Neural progenitor cell (in vitro differentiated cells): ENCODE results near the gene TVP23C. TPM values are rescaled to one million over a fixed set of nuclear protein-coding genes. Genes with fewer than 3 reads are reported as not detected.
A peak's percentile ranks its signal among the peaks of the same experiment; 100 is the strongest.

Experiments
- DNase-seq: peaks from one replicate; pipeline ENCODE4 v3.0.0-alpha.2; 2016; ENCODE audit warnings: low spot score
- H2AFZ ChIP-seq: fragments of 200-600 bp; sonication (generic); replicated peaks from 2 replicates; pipeline ENCODE4 v1.6.1; 2016; ENCODE audit warnings: antibody characterized with exemption
- H3F3A ChIP-seq: fragments of 200-600 bp; sonication (generic); 2 replicates; pipeline ENCODE4 v1.6.1; 2016; ENCODE audit warnings: antibody characterized with exemption, low read depth
- H3K27ac ChIP-seq: fragments of 200-600 bp; sonication (generic); 2 replicates; pipeline ENCODE4 v1.5.1; 2016; ENCODE audit warnings: mild to moderate bottlenecking
- H3K27me3 ChIP-seq: fragments of 200-600 bp; sonication (generic); 2 replicates; pipeline ENCODE4 v1.6.1; 2016; ENCODE audit warnings: mild to moderate bottlenecking, moderate library complexity
- H3K36me3 ChIP-seq: fragments of 200-600 bp; sonication (generic); 2 replicates; pipeline ENCODE4 v1.5.1; 2016
- H3K4me1 ChIP-seq: fragments of 200-600 bp; sonication (generic); 2 replicates; pipeline ENCODE4 v1.6.1; 2016; ENCODE audit warnings: mixed run types
- H3K4me2 ChIP-seq: fragments of 200-600 bp; sonication (generic); 2 replicates; pipeline ENCODE4 v1.6.1; 2016
- H3K4me3 ChIP-seq: fragments of 200-600 bp; sonication (generic); 2 replicates; pipeline ENCODE4 v1.5.1; 2016
- H3K79me2 ChIP-seq: fragments of 200-600 bp; sonication (generic); 2 replicates; pipeline ENCODE4 v1.6.1; 2016; ENCODE audit warnings: low read depth
- H3K9ac ChIP-seq: fragments of 200-600 bp; sonication (generic); 2 replicates; pipeline ENCODE4 v1.6.1; 2016
- H3K9me3 ChIP-seq: fragments of 200-600 bp; sonication (generic); 2 replicates; pipeline ENCODE4 v1.5.1; 2016; ENCODE audit warnings: low read depth
- H4K20me1 ChIP-seq: fragments of 200-600 bp; sonication (generic); 2 replicates; pipeline ENCODE4 v1.6.1; 2016; ENCODE audit warnings: low read depth
- H3K27ac Mint-ChIP-seq: 3 replicates; pipeline ENCODE4 v1.8.0; 2021; ENCODE audit warnings: mixed read lengths
- H3K27me3 Mint-ChIP-seq: 2 replicates; pipeline ENCODE4 v1.8.0; 2022; ENCODE audit warnings: low read depth, mild to moderate bottlenecking, inconsistent platforms, moderate library complexity, mixed read lengths; ENCODE audit not compliant: insufficient read depth
- H3K36me3 Mint-ChIP-seq: 3 replicates; pipeline ENCODE4 v1.8.0; 2021; ENCODE audit warnings: mixed read lengths
- H3K4me1 Mint-ChIP-seq: 3 replicates; pipeline ENCODE4 v1.8.0; 2021; ENCODE audit warnings: mixed read lengths
- H3K4me3 Mint-ChIP-seq: 3 replicates; pipeline ENCODE4 v1.8.0; 2021; ENCODE audit warnings: mild to moderate bottlenecking, moderate library complexity, mixed read lengths
- H3K9me3 Mint-ChIP-seq: 3 replicates; pipeline ENCODE4 v1.8.0; 2020; ENCODE audit warnings: mixed read lengths
- EZH2 ChIP-seq: fragments of 200-600 bp; sonication (generic); IDR thresholded peaks from 2 replicates; pipeline ENCODE4 v1.6.1; 2017; ENCODE audit warnings: antibody characterized with exemption, mild to moderate bottlenecking, moderate library complexity
- EZH2phosphoT487 ChIP-seq: fragments of 200-600 bp; sonication (generic); IDR thresholded peaks from 2 replicates; pipeline ENCODE4 v1.6.1; 2017; ENCODE audit warnings: antibody characterized with exemption
- total RNA-seq: library from RNA; depleted of rRNA; stranded (reverse); fragments of >200 nt; gene quantifications from 2 replicates; pipeline ENCODE4 v1.2.3, GENCODE V29; 2015; ENCODE audit warnings: low replicate concordance
- TF ChIP-seq, protein P1 (sequence below): fragments of 200-600 bp; sonication (generic); IDR thresholded peaks from 2 replicates; pipeline ENCODE4 v1.5.1; 2017; ENCODE audit warnings: antibody characterized with exemption, mild to moderate bottlenecking

TVP23C gene
- total RNA-seq, 1 donor from 2014 or later: 36.0 TPM

GRCh38 chr17:15493693-15494035 is 69.6 kb downstream of the TVP23C start:
- no peak overlapping the region for H2AFZ ChIP-seq
- no peaks in the 10 kb centered on the region for H3K27me3 ChIP-seq
- no peaks in the 10 kb centered on the region for H4K20me1 ChIP-seq
- H3K4me1 Mint-ChIP-seq: peaks cover 34% of the 10 kb centered on the region
- H3K36me3 Mint-ChIP-seq: peaks cover 36% of the 10 kb centered on the region
- no peak for TF ChIP-seq EZH2
- TF ChIP-seq, protein P1, sequence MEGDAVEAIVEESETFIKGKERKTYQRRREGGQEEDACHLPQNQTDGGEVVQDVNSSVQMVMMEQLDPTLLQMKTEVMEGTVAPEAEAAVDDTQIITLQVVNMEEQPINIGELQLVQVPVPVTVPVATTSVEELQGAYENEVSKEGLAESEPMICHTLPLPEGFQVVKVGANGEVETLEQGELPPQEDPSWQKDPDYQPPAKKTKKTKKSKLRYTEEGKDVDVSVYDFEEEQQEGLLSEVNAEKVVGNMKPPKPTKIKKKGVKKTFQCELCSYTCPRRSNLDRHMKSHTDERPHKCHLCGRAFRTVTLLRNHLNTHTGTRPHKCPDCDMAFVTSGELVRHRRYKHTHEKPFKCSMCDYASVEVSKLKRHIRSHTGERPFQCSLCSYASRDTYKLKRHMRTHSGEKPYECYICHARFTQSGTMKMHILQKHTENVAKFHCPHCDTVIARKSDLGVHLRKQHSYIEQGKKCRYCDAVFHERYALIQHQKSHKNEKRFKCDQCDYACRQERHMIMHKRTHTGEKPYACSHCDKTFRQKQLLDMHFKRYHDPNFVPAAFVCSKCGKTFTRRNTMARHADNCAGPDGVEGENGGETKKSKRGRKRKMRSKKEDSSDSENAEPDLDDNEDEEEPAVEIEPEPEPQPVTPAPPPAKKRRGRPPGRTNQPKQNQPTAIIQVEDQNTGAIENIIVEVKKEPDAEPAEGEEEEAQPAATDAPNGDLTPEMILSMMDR: no peak
- no peak overlapping the region for H3K4me3 ChIP-seq
- H3K4me1 ChIP-seq: peaks cover 13% of the 10 kb centered on the region
- peaks cover 30% of the 10 kb centered on the region for H3F3A ChIP-seq
- H3K79me2 ChIP-seq: no peaks in the 10 kb centered on the region
- peaks cover 3% of the 10 kb centered on the region for H3K9me3 Mint-ChIP-seq
- H3K4me3 Mint-ChIP-seq: no peak overlapping the region
- no peaks in the 10 kb centered on the region for H3K36me3 ChIP-seq
- peak overlapping the region; percentile 95 for H3K27ac Mint-ChIP-seq
- H3K9me3 ChIP-seq: no peaks in the 10 kb centered on the region
- H3K27ac ChIP-seq: no peak overlapping the region
- H3K9ac ChIP-seq: no peak overlapping the region
- peaks cover under 1% of the 10 kb centered on the region for H3K27me3 Mint-ChIP-seq
- no peak for DNase-seq
- H3K4me2 ChIP-seq: no peak overlapping the region

GRCh38 chr17:15492791-15493692 is 70.2 kb downstream of the TVP23C start:
- Mint-ChIP-seq H3K27ac (no peak overlapping the region), H3K9me3 (peaks cover 3% of the 10 kb centered on the region), H3K36me3 (peaks cover 41% of the 10 kb centered on the region), H3K4me3 (no peak overlapping the region), H3K27me3 (peaks cover 4% of the 10 kb centered on the region), H3K4me1 (peaks cover 34% of the 10 kb centered on the region)
- H3K27ac ChIP-seq: peak overlapping the region; percentile 81
- H3K4me2 ChIP-seq: peak overlapping the region; percentile 35
- no peak overlapping the region for H2AFZ ChIP-seq
- peak; percentile 47 for DNase-seq
- no peaks in the 10 kb centered on the region for H3K36me3 ChIP-seq
- H3K79me2 ChIP-seq: no peaks in the 10 kb centered on the region
- TF ChIP-seq EZH2 (no peak), EZH2phosphoT487 (no peak)
- TF ChIP-seq, protein P1: no peak
- no peak overlapping the region for H3K9ac ChIP-seq
- no peaks in the 10 kb centered on the region for H4K20me1 ChIP-seq
- no peak overlapping the region for H3K4me3 ChIP-seq
- peaks cover 13% of the 10 kb centered on the region for H3K4me1 ChIP-seq
- H3F3A ChIP-seq: peaks cover 30% of the 10 kb centered on the region
- H3K9me3 ChIP-seq: no peaks in the 10 kb centered on the region
- no peaks in the 10 kb centered on the region for H3K27me3 ChIP-seq

GRCh38 chr17:15492186-15492585 is 71.1 kb downstream of the TVP23C start:
- Histone ChIP-seq H4K20me1 (no peaks in the 10 kb centered on the region), H3K36me3 (no peaks in the 10 kb centered on the region), H3K79me2 (no peaks in the 10 kb centered on the region), H2AFZ (no peak overlapping the region), H3K4me1 (peaks cover 13% of the 10 kb centered on the region), H3F3A (peaks cover 30% of the 10 kb centered on the region), H3K9me3 (no peaks in the 10 kb centered on the region), H3K27me3 (no peaks in the 10 kb centered on the region), H3K9ac (no peak overlapping the region), H3K4me3 (no peak overlapping the region), H3K4me2 (no peak overlapping the region), H3K27ac (no peak overlapping the region)
- H3K36me3 Mint-ChIP-seq: peaks cover 44% of the 10 kb centered on the region
- H3K4me1 Mint-ChIP-seq: peaks cover 34% of the 10 kb centered on the region
- H3K9me3 Mint-ChIP-seq: peaks cover 3% of the 10 kb centered on the region
- H3K27me3 Mint-ChIP-seq: peaks cover 4% of the 10 kb centered on the region
- TF ChIP-seq EZH2: no peak
- TF ChIP-seq, protein P1: no peak
- TF ChIP-seq EZH2phosphoT487: no peak
- H3K4me3 Mint-ChIP-seq: no peak overlapping the region
- no peak for DNase-seq
- no peak overlapping the region for H3K27ac Mint-ChIP-seq
